Measurements from ENCODE around the gene CCDC78.
"Not testable (repeated sequence)": the region's sequence is repeated elsewhere in the genome, so short reads cannot be mapped to it uniquely, and the experiment has no call there.

Gene CCDC78

GRCh38 chr16:760545-761343, 34.5 kb upstream of the CCDC78 start, which contains the start of gene MSLN:
MSLN (plus strand) TSS chr16:760734; CDS start chr16:762681, 1,947 bp downstream.
- no peak for DNase-seq (ENCODE audit: low read depth)
- no peak within 1 kb of the TSS for H3K4me3 ChIP-seq (ENCODE audit: low read depth, low read length)
- no peak for TF ChIP-seq CTCF (conservative IDR thresholded peaks at IDR 0.05; ENCODE audit: low read depth, low read length)

GRCh38 chr16:760065-760464, 33.8 kb upstream of the CCDC78 start:
- no peak for DNase-seq (ENCODE audit: low read depth)
- no peak overlapping the region for H3K4me3 ChIP-seq (ENCODE audit: low read depth, low read length)
- no peak for TF ChIP-seq CTCF (conservative IDR thresholded peaks at IDR 0.05; ENCODE audit: low read depth, low read length)

GRCh38 chr16:759110-759910, 33.1 kb upstream of the CCDC78 start:
- H3K4me3 ChIP-seq (ENCODE audit: low read depth, low read length) = no peak overlapping the region
- DNase-seq (ENCODE audit: low read depth) = no peak
- no peak for TF ChIP-seq CTCF (conservative IDR thresholded peaks at IDR 0.05; ENCODE audit: low read depth, low read length)

- DNase-seq (ENCODE audit: low read depth) = no peak
- no peak for TF ChIP-seq CTCF (conservative IDR thresholded peaks at IDR 0.05; ENCODE audit: low read depth, low read length)
- H3K4me3 ChIP-seq (ENCODE audit: low read depth, low read length) = no peak overlapping the region
These were observed 30.2 kb upstream of the CCDC78 start for GRCh38 chr16:756428-756827.

GRCh38 chr16:754656-755055, 28.4 kb upstream of the CCDC78 start:
- no peak overlapping the region for H3K4me3 ChIP-seq (ENCODE audit: low read depth, low read length)
- DNase-seq (ENCODE audit: low read depth) = no peak
- no peak for TF ChIP-seq CTCF (conservative IDR thresholded peaks at IDR 0.05; ENCODE audit: low read depth, low read length)

- H3K4me3 ChIP-seq (ENCODE audit: low read depth, low read length); DNase-seq (ENCODE audit: low read depth): not testable (repeated sequence)
These were observed 27.9 kb upstream of the CCDC78 start for GRCh38 chr16:754121-754607.

GRCh38 chr16:752007-752312, 25.7 kb upstream of the CCDC78 start:
- H3K4me3 ChIP-seq (ENCODE audit: low read depth, low read length) = no peak overlapping the region
- no peak for DNase-seq (ENCODE audit: low read depth)
- no peak for TF ChIP-seq CTCF (conservative IDR thresholded peaks at IDR 0.05; ENCODE audit: low read depth, low read length)
